CD4-positive, alpha-beta T cell (primary cell): ENCODE results near the gene MSLN. TPM values are rescaled to one million over a fixed set of nuclear protein-coding genes. Genes with fewer than 3 reads are reported as not detected.

ENCODE experiments used
- ATAC-seq: fragments of 200-7000 bp; cut with Tn5 transposase; one replicate; pipeline ENCODE4 v1.10.0; 2022; ENCODE audit warnings: mild to moderate bottlenecking; ENCODE audit not compliant: poor library complexity
- CTCF ChIA-PET: fragments of 350-600 bp; sonication (Branson Sonifier 250); formaldehyde crosslinking; loops from one replicate; lab custom pipeline; 2021; ENCODE audit warnings: antibody characterized with exemption, inconsistent platforms; lab: Charles Lee
- POLR2A ChIA-PET: fragments of 350-600 bp; sonication (Branson Sonifier 250); formaldehyde crosslinking; loops from one replicate; lab custom pipeline; 2021; ENCODE audit warnings: antibody characterized with exemption, inconsistent platforms; lab: Charles Lee
- DNase-seq, 14 experiments: peaks; one replicate each; pipeline ENCODE4 v3.0.0-alpha.2; 2013 to 2020; ENCODE audit warnings: mixed read lengths in 2 of 14
- H3K27ac ChIP-seq, 2 donors: one replicate each; pipeline versions ENCODE4 v1.5.1 to v1.7.0; 2013; ENCODE audit warnings: low read length in 2 of 2, low read depth in 1 of 2, mild to moderate bottlenecking in 1 of 2
- H3K27me3 ChIP-seq, 2 experiments: 1 replicate in 1 of 2; 2 replicates in 1 of 2; pipeline versions ENCODE4 v1.6.1 to v1.7.0; 2013; ENCODE audit warnings: low read length in 2 of 2, control low read depth in 1 of 2, mild to moderate bottlenecking in 1 of 2, moderate library complexity in 1 of 2; ENCODE audit not compliant: insufficient read depth in 2 of 2, control insufficient read depth in 1 of 2
- H3K36me3 ChIP-seq: one replicate; pipeline ENCODE4 v1.6.1; 2013; ENCODE audit warnings: low read length, control low read depth; ENCODE audit not compliant: insufficient read depth
- H3K4me1 ChIP-seq: one replicate; pipeline ENCODE4 v1.6.1; 2013; ENCODE audit warnings: low read length, control low read depth; ENCODE audit not compliant: insufficient read depth
- H3K4me3 ChIP-seq: one replicate; pipeline ENCODE4 v1.5.1; 2013; ENCODE audit warnings: mild to moderate bottlenecking, low read length, moderate library complexity
- H3K9me3 ChIP-seq, 2 experiments: 1 replicate in 1 of 2; 2 replicates in 1 of 2; pipeline versions ENCODE4 v1.6.1 to v1.7.0; 2013; ENCODE audit warnings: low read length in 2 of 2, mild to moderate bottlenecking in 2 of 2, control low read depth in 1 of 2, moderate library complexity in 1 of 2; ENCODE audit not compliant: control insufficient read depth in 1 of 2, insufficient read depth in 1 of 2
- H3K27ac Mint-ChIP-seq: one replicate; pipeline ENCODE4 v1.8.0; 2020; ENCODE audit warnings: mixed read lengths
- H3K27me3 Mint-ChIP-seq: one replicate; pipeline ENCODE4 v1.8.0; 2021; ENCODE audit warnings: mixed read lengths
- H3K36me3 Mint-ChIP-seq: one replicate; pipeline ENCODE4 v1.8.0; 2021; ENCODE audit warnings: low read depth, mixed read lengths
- H3K4me1 Mint-ChIP-seq: one replicate; pipeline ENCODE4 v1.8.0; 2021; ENCODE audit warnings: low read depth, mixed read lengths
- H3K4me3 Mint-ChIP-seq: one replicate; pipeline ENCODE4 v1.8.0; 2020; ENCODE audit warnings: mild to moderate bottlenecking, mixed read lengths
- H3K9me3 Mint-ChIP-seq: one replicate; pipeline ENCODE4 v1.8.0; 2020; ENCODE audit warnings: mixed read lengths
- CTCF ChIP-seq: fragments of 200-600 bp; IDR thresholded peaks from one replicate; pipeline ENCODE4 v1.8.0; 2022; ENCODE audit warnings: antibody characterized with exemption, mild to moderate bottlenecking
- intact Hi-C, 2 experiments: fragments of 100-400 bp; cut with DNase I in 1 of 2; cut with micrococcal nuclease in 1 of 2; formaldehyde crosslinking; loops; one replicate each; pipeline versions ENCODE4 v1.15.1 to v1.9.0; 2023 to 2025; cut with DNase I, micrococcal nuclease
- total RNA-seq, 174 experiments: library from RNA in 2 of 174; stranded (reverse) in 2 of 174; gene quantifications; one replicate each; pipeline ENCODE4 v1.2.3 and lab custom pipeline; 2021 to 2026

The MSLN gene
- total RNA-seq, 2 experiments from 2014 or later, result not detected

GRCh38 chr16:813916-814412 is 53.4 kb downstream of the MSLN start:
- ChIA-PET POLR2A (no interaction called here), CTCF (no interaction called here)
- intact Hi-C loops, result loop anchor here (1.0 to 10.0 kb wide), 5 partner anchors 241 to 381 kb away; no protein-coding TSS in a partner anchor
- H3K4me3 Mint-ChIP-seq, result no peak overlapping the region
- H3K9me3 Mint-ChIP-seq, result no peaks in the 10 kb centered on the region
- H3K4me1 ChIP-seq, result peaks cover 10% of the 10 kb centered on the region
- H3K36me3 ChIP-seq, result no peaks in the 10 kb centered on the region
- H3K4me3 ChIP-seq, result no peak overlapping the region
- peaks cover 0 to 29% of the 10 kb centered on the region in 2 experiments for H3K9me3 ChIP-seq
- H3K27ac ChIP-seq, result no peak overlapping the region
- peaks cover 5% of the 10 kb centered on the region for H3K4me1 Mint-ChIP-seq
- H3K27me3 ChIP-seq, result peaks cover 20 to 45% of the 10 kb centered on the region in 2 experiments
- TF ChIP-seq CTCF, result peak; percentile 41
- ATAC-seq (no peak), DNase-seq (no peak)
- H3K27me3 Mint-ChIP-seq, result peaks cover 32% of the 10 kb centered on the region
- H3K27ac Mint-ChIP-seq, result no peak overlapping the region
- H3K36me3 Mint-ChIP-seq, result no peaks in the 10 kb centered on the region

- DNase-seq (no peak), ATAC-seq (no peak)
- intact Hi-C loops, result loop anchor here (5.0 to 10.0 kb wide), 3 partner anchors 242 to 380 kb away; no protein-coding TSS in a partner anchor
- Histone ChIP-seq H3K4me1 (peaks cover 20% of the 10 kb centered on the region), H3K27ac (no peak overlapping the region), H3K36me3 (no peaks in the 10 kb centered on the region), H3K4me3 (no peak overlapping the region), H3K27me3 (peaks cover 20 to 51% of the 10 kb centered on the region in 2 experiments), H3K9me3 (peaks cover 0 to 36% of the 10 kb centered on the region in 2 experiments)
- H3K4me1 Mint-ChIP-seq, result peaks cover 9% of the 10 kb centered on the region
- no peak overlapping the region for H3K27ac Mint-ChIP-seq
- H3K36me3 Mint-ChIP-seq, result no peaks in the 10 kb centered on the region
- CTCF ChIA-PET, result no interaction called here
- H3K9me3 Mint-ChIP-seq, result no peaks in the 10 kb centered on the region
- peaks cover 36% of the 10 kb centered on the region for H3K27me3 Mint-ChIP-seq
- POLR2A ChIA-PET, result no interaction called here
- TF ChIP-seq CTCF, result no peak
- no peak overlapping the region for H3K4me3 Mint-ChIP-seq
Observed at GRCh38 chr16:814974-815373, 54.4 kb downstream of the MSLN start.

- CTCF ChIA-PET, result no interaction called here
- Histone ChIP-seq H3K27ac (no peak overlapping the region), H3K27me3 (peaks cover 20 to 51% of the 10 kb centered on the region in 2 experiments), H3K4me3 (no peak overlapping the region), H3K9me3 (peaks cover 0 to 36% of the 10 kb centered on the region in 2 experiments), H3K4me1 (peaks cover 23% of the 10 kb centered on the region), H3K36me3 (no peaks in the 10 kb centered on the region)
- H3K27me3 Mint-ChIP-seq, result peaks cover 40% of the 10 kb centered on the region
- ATAC-seq (no peak), DNase-seq (no peak)
- peaks cover 11% of the 10 kb centered on the region for H3K4me1 Mint-ChIP-seq
- POLR2A ChIA-PET, result no interaction called here
- no peaks in the 10 kb centered on the region for H3K9me3 Mint-ChIP-seq
- TF ChIP-seq CTCF, result no peak
- intact Hi-C loops, result loop anchor here in 1 of 2 experiments (10.0 kb wide), 1 partner anchor 379 kb away; no protein-coding TSS in a partner anchor
- no peaks in the 10 kb centered on the region for H3K36me3 Mint-ChIP-seq
- no peak overlapping the region for H3K27ac Mint-ChIP-seq
- no peak overlapping the region for H3K4me3 Mint-ChIP-seq
Observed at GRCh38 chr16:815861-816260, 55.3 kb downstream of the MSLN start.
